Transverse colon (tissue), 4 donors: ENCODE data around the gene P2RY6.

ENCODE experiments used
- POLR2A ChIP-seq: fragments of 450-650 bp; IDR thresholded peaks from one replicate; pipeline ENCODE4 v1.6.1; 2016; ENCODE audit warnings: antibody characterized with exemption, mild to moderate bottlenecking, moderate library complexity
- POLR2AphosphoS5 ChIP-seq, 3 donors: sonication (generic); formaldehyde crosslinking; IDR thresholded peaks; one replicate each; pipeline ENCODE4 v1.6.1; 2016; ENCODE audit warnings: antibody characterized with exemption in 3 of 3
- TF ChIP-seq, protein P1 (sequence below), 5 experiments: fragments of 200-600 bp in 3 of 5; fragments of 450-650 bp in 2 of 5; sonication (generic) in 3 of 5; IDR thresholded peaks; 1 replicate in 2 of 5; 2 replicates in 3 of 5; pipeline ENCODE4 v1.5.1; 2016 to 2017; ENCODE audit warnings: antibody characterized with exemption in 5 of 5, inconsistent platforms in 3 of 5, mild to moderate bottlenecking in 2 of 5, moderate library complexity in 1 of 5

DNA sequence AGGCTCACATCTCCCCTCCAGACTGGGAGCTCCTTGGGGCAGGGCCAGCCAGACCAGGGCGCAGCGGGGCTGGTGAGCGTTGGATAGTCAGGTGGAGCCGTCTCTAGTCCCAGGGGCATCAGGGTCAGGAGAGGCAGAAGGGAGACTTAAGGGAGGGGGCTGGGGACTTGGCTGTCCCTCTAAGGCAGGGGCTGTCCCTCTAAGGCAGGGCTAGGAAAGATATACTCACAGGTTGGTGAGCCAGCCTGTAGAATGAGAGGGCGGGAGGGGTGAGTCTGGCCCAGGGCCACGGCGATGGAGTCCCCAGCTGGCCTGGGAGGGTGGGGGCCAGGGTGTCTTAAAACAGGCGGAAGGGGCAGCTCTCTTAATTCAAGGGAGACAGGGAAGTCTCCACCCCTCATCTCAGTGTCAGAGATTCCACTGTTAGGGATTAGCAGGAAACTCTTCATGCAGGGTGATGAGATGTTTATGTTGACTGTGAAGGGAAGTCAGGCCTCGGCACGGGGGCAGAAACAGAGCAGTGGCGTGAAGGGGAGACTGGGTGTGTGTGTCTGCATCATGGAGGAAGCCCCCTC, 42.7 kb upstream of the P2RY6 start:
- TF ChIP-seq POLR2A = no peak
- TF ChIP-seq, protein P1, sequence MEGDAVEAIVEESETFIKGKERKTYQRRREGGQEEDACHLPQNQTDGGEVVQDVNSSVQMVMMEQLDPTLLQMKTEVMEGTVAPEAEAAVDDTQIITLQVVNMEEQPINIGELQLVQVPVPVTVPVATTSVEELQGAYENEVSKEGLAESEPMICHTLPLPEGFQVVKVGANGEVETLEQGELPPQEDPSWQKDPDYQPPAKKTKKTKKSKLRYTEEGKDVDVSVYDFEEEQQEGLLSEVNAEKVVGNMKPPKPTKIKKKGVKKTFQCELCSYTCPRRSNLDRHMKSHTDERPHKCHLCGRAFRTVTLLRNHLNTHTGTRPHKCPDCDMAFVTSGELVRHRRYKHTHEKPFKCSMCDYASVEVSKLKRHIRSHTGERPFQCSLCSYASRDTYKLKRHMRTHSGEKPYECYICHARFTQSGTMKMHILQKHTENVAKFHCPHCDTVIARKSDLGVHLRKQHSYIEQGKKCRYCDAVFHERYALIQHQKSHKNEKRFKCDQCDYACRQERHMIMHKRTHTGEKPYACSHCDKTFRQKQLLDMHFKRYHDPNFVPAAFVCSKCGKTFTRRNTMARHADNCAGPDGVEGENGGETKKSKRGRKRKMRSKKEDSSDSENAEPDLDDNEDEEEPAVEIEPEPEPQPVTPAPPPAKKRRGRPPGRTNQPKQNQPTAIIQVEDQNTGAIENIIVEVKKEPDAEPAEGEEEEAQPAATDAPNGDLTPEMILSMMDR (IDR thresholded peaks at IDR 0.05) = no peak
- TF ChIP-seq POLR2AphosphoS5 (IDR thresholded peaks at IDR 0.05) = no peak
